Activated naive CD8-positive, alpha-beta T cell treated with anti-CD3 and anti-CD28 coated beads, Interleukin-2, amount 50 U/mL, for 16 hours (primary cell): Measurements from ENCODE around the gene DNM3.
"Not testable (repeated sequence)": the region's sequence is repeated elsewhere in the genome, so short reads cannot be mapped to it uniquely, and the experiment has no call there.

Experiments
- DNase-seq: peaks from one replicate; pipeline ENCODE4 v3.0.0-alpha.2; 2020; ENCODE audit warnings: low read depth, low spot score

The DNM3 gene

GRCh38 chr1:172024944-172025738 lies 183.8 kb downstream of the DNM3 start:
- not testable (repeated sequence) for DNase-seq

- no peak for DNase-seq
Observed at GRCh38 chr1:172040466-172040865, 199.2 kb downstream of the DNM3 start.

- no peak for DNase-seq
Observed at GRCh38 chr1:172041102-172041501, 199.8 kb downstream of the DNM3 start.

- DNase-seq: no peak
Observed at GRCh38 chr1:172041742-172042141, 200.4 kb downstream of the DNM3 start.

- no peak for DNase-seq
Observed at GRCh38 chr1:172043900-172044299, 202.6 kb downstream of the DNM3 start.

- no peak for DNase-seq
Observed at GRCh38 chr1:172051898-172052297, 210.6 kb downstream of the DNM3 start.

- DNase-seq: no peak
Observed at GRCh38 chr1:172054172-172054571, 212.9 kb downstream of the DNM3 start.

- not testable (repeated sequence) for DNase-seq
Observed at GRCh38 chr1:172055816-172056419, 214.6 kb downstream of the DNM3 start.

GRCh38 chr1:172068334-172068733 lies 227.0 kb downstream of the DNM3 start:
- DNase-seq: no peak

- DNase-seq: no peak
Observed at GRCh38 chr1:172069051-172069450, 227.8 kb downstream of the DNM3 start.

GRCh38 chr1:172069534-172069933 lies 228.2 kb downstream of the DNM3 start:
- no peak for DNase-seq

- no peak for DNase-seq
Observed at GRCh38 chr1:172070055-172070454, 228.8 kb downstream of the DNM3 start.

GRCh38 chr1:172071746-172072145 lies 230.4 kb downstream of the DNM3 start:
- DNase-seq: no peak

- not testable (repeated sequence) for DNase-seq
Observed at GRCh38 chr1:172079859-172080258, 238.6 kb downstream of the DNM3 start.

- DNase-seq: no peak
Observed at GRCh38 chr1:172083191-172083590, 241.9 kb downstream of the DNM3 start.

- no peak for DNase-seq
Observed at GRCh38 chr1:172084876-172085275, 243.6 kb downstream of the DNM3 start.

GRCh38 chr1:172085317-172085716 lies 244.0 kb downstream of the DNM3 start:
- DNase-seq: no peak

GRCh38 chr1:172086137-172086536 lies 244.8 kb downstream of the DNM3 start:
- no peak for DNase-seq

- DNase-seq: no peak
Observed at GRCh38 chr1:172088256-172088655, 247.0 kb downstream of the DNM3 start.

- DNase-seq: peak; percentile 12
Observed at GRCh38 chr1:172089768-172090510, 248.6 kb downstream of the DNM3 start.

GRCh38 chr1:172090511-172090817 lies 249.2 kb downstream of the DNM3 start:
- no peak for DNase-seq

- no peak for DNase-seq
Observed at GRCh38 chr1:172095846-172096245, 254.5 kb downstream of the DNM3 start.

- no peak for DNase-seq
Observed at GRCh38 chr1:172105230-172105629, 263.9 kb downstream of the DNM3 start.
